Measurements from ENCODE around the gene PAQR8. TPM values are rescaled to one million over a fixed set of nuclear protein-coding genes. Genes with fewer than 3 reads are reported as not detected.

The PAQR8 gene
- total and polyA plus RNA-seq, 2 of the 13 experiments (the other 11 are each of a cell fraction or from before 2014, with no cell fraction given): 37.7 to 50.7 TPM

- TF ChIP-seq GATAD2A (CRISPR knock-in tag; IDR thresholded peaks at IDR 0.05): peak; percentile 56
- no peak for TF ChIP-seq ZNF792 (CRISPR knock-in tag; IDR thresholded peaks at IDR 0.05)
- no peak for TF ChIP-seq IKZF4 (CRISPR knock-in tag; IDR thresholded peaks at IDR 0.05; ENCODE audit: borderline replicate concordance, low read depth, not compliant biosample characterization)
- TF ChIP-seq NFKBIZ (CRISPR knock-in tag; IDR thresholded peaks at IDR 0.05): 0 out of 2 replicates have a peak, but pooled peaks have one; percentile 15
- TF ChIP-seq MTERF4 (CRISPR knock-in tag; IDR thresholded peaks at IDR 0.05): peak; percentile 23; the same call in 1 of the 2 replicates
- no peak for TF ChIP-seq ZNF430 (CRISPR knock-in tag; IDR thresholded peaks at IDR 0.05)
- no peak for TF ChIP-seq ZNF740 (CRISPR knock-in tag; IDR thresholded peaks at IDR 0.05)
- TF ChIP-seq ZSCAN21 (CRISPR knock-in tag; IDR thresholded peaks at IDR 0.05; ENCODE audit: borderline replicate concordance): peak; percentile 18; the same call in 1 of the 2 replicates
- TF ChIP-seq THAP11 (CRISPR knock-in tag; IDR thresholded peaks at IDR 0.05): peak; percentile 74
- peak; percentile 50; the same call in 1 of the 2 replicates for TF ChIP-seq ZGPAT (CRISPR knock-in tag; IDR thresholded peaks at IDR 0.05)
- TF ChIP-seq PBX3 (CRISPR knock-in tag; IDR thresholded peaks at IDR 0.05; ENCODE audit: borderline replicate concordance): no peak
- TF ChIP-seq KLF16 (CRISPR knock-in tag; IDR thresholded peaks at IDR 0.05): peak in 1 of 2 experiments; percentile 55; a peak in 1 of 4 replicates
- peak; percentile 32; the same call in 1 of the 2 replicates for TF ChIP-seq RXRB (CRISPR knock-in tag; IDR thresholded peaks at IDR 0.05; ENCODE audit: borderline replicate concordance)
- peak; percentile 18; the same call in 1 of the 2 replicates for TF ChIP-seq FOSL2 (CRISPR knock-in tag; IDR thresholded peaks at IDR 0.05)
- no peak; the same call in 1 of the 2 replicates for TF ChIP-seq HDAC1 (CRISPR knock-in tag; IDR thresholded peaks at IDR 0.05)
- TF ChIP-seq ZKSCAN1 (IDR thresholded peaks at IDR 0.05; ENCODE audit: low read length): 0 out of 2 replicates have a peak, but pooled peaks have one; percentile 61
- TF ChIP-seq ARID4A (CRISPR knock-in tag; IDR thresholded peaks at IDR 0.05; ENCODE audit: borderline replicate concordance): 0 out of 2 replicates have a peak, but pooled peaks have one; percentile 31
- peak; percentile 40; the same call in 1 of the 2 replicates for TF ChIP-seq ZMYM4 (CRISPR knock-in tag; IDR thresholded peaks at IDR 0.05)
- no peak for TF ChIP-seq ZNF790 (CRISPR knock-in tag; IDR thresholded peaks at IDR 0.05; ENCODE audit: borderline replicate concordance)
- no peak for TF ChIP-seq HOXA5 (CRISPR knock-in tag; IDR thresholded peaks at IDR 0.05)
Measured at GRCh38 chr6:52399511-52400312, 37.8 kb downstream of the PAQR8 start (continued).
